Gastrocnemius medialis (tissue), 4 donors: ENCODE results near the gene LAMTOR5. TPM values are rescaled to one million over a fixed set of nuclear protein-coding genes. Genes with fewer than 3 reads are reported as not detected.

Experiments
- ATAC-seq, 2 donors: fragments of 150-250 bp; one replicate each; pipeline ENCODE4 v1.9.1; 2016
- DNase-seq, 2 donors: peaks; one replicate each; pipeline ENCODE4 v3.0.0-alpha.2; 2019
- H3K27ac ChIP-seq, 4 donors: fragments of 200-600 bp; sonication (generic); 1 replicate in 1 of 4; 2 replicates in 3 of 4; pipeline ENCODE4 v1.5.1; 2016 to 2018; ENCODE audit warnings: mild to moderate bottlenecking in 2 of 4, moderate library complexity in 1 of 4
- H3K27me3 ChIP-seq, 3 donors: fragments of 200-600 bp; sonication (generic) in 2 of 3; 1 replicate in 1 of 3; 2 replicates in 2 of 3; pipeline versions ENCODE4 v1.5.1 to v1.6.0; 2016 to 2019; ENCODE audit warnings: mild to moderate bottlenecking in 1 of 3, moderate library complexity in 1 of 3
- H3K36me3 ChIP-seq, 2 donors: fragments of 200-600 bp; sonication (generic) in 1 of 2; one replicate each; pipeline ENCODE4 v1.5.1; 2017 to 2018
- H3K4me1 ChIP-seq, 2 donors: fragments of 200-600 bp; sonication (generic) in 1 of 2; one replicate each; pipeline ENCODE4 v1.5.1; 2016 to 2017; ENCODE audit warnings: mild to moderate bottlenecking in 2 of 2
- H3K4me3 ChIP-seq, 4 donors: fragments of 200-600 bp; sonication (generic) in 3 of 4; 1 replicate in 1 of 4; 2 replicates in 3 of 4; pipeline ENCODE4 v1.5.1; 2016 to 2019; ENCODE audit warnings: mild to moderate bottlenecking in 2 of 4
- H3K9me3 ChIP-seq, 3 donors: fragments of 200-600 bp; sonication (generic) in 2 of 3; 1 replicate in 1 of 3; 2 replicates in 2 of 3; pipeline ENCODE4 v1.5.1; 2016 to 2019
- POLR2A ChIP-seq, 2 donors: fragments of 450-650 bp; IDR thresholded peaks; one replicate each; pipeline ENCODE4 v1.6.1; 2017; ENCODE audit warnings: antibody characterized with exemption in 2 of 2, mild to moderate bottlenecking in 2 of 2, moderate library complexity in 2 of 2
- in situ Hi-C, 4 donors: fragments of 200-750 bp; cut with MboI; loops; one replicate each; pipeline versions ENCODE4 v1.15.0 to v1.8.0; 2017; ENCODE audit warnings: low sequenced_read_pairs in 4 of 4
- intact Hi-C: fragments of 100-400 bp; cut with DNase I; formaldehyde crosslinking; loops from one replicate; pipeline ENCODE4 v1.15.1; 2023; ENCODE audit warnings: low total_unique reads
- total RNA-seq, 4 donors: library from RNA; depleted of rRNA; stranded (reverse); fragments of >200 nt; gene quantifications; one replicate each; pipeline versions ENCODE4 v1.1.0 to v1.2.3, GENCODE V29; 2016
- TF ChIP-seq, protein P1 (sequence below), 5 experiments: fragments of 450-650 bp in 3 of 5; fragments of 200-600 bp in 2 of 5; sonication (generic) in 2 of 5; IDR thresholded peaks in 4 of 5; conservative IDR thresholded peaks in 1 of 5; 1 replicate in 4 of 5; 2 replicates in 1 of 5; pipeline ENCODE4 v1.5.1; 2016 to 2019; ENCODE audit warnings: antibody characterized with exemption in 5 of 5, mild to moderate bottlenecking in 3 of 5, moderate library complexity in 3 of 5

The LAMTOR5 gene
- 100 to 1,000 TPM; 116 to 203 (median 153) TPM for total RNA-seq

DNA sequence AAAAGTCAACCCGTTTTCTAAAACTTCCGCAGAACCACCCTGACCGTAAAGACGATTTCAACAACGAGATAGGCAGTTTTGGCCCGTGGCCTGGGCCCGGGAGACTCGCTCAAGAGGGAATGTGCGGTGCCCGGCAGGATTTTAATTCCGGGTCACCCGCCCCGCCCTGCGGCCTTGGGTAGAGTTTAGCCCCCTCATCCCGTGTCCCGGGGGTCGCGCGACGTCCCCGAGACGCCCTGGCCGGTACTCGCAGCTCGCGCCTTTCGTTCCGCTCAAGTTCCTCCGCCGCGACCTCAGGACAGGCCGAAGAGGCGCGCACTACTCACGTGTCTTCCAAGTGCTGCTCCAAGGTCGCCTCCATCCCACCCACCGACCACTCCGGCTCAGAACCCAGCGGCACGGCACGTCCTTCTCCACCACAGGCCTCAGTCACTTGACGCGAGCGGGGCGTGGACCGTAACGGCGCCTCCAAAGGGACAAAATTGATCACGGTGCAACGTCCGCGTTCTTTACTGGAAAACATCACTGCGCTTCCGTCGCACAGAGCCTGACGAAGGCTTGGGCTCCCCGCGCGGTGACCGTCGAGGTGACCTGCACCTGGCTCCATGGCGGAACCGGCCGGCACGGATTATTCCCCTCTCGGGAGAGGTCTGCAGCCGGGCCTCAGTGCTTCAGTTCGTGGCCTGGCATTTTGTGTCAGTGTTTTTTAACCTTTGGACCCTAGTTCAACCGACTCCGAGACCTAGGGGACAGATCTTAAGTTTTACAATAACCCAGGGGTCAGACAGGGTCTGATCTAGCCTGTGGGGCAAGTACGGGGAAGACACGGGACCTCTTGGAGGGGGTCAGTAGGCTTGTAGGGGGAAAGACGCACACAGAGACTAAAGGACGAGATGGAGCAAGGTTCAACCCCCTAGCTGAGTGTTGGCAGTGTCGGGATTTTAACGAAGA lies at the start of gene LAMTOR5:
LAMTOR5 (minus strand) TSS at position 435 of the 951 bp plus-strand sequence; CDS start at position 361, 74 bp downstream.
- ATAC-seq (peak; percentile 96 to 98), DNase-seq (peak; percentile 93 to 95)
- in situ Hi-C loops (loop anchor here in 2 of 4 donors (5.0 to 10.0 kb wide), 2 partner anchors 63 to 70 kb away; partner anchors contain the start of gene RBM15 (in 1 of the 2)), intact Hi-C loops (loop anchor here (2.0 to 5.0 kb wide), 2 partner anchors 69 to 200 kb away; partner anchors contain the start of gene RBM15)
- Histone ChIP-seq H3K4me3 (peak within 1 kb of the TSS; percentile 78 to 98 (median 91)), H3K27ac (peak within 1 kb of the TSS; percentile 92 to 99 (median 95)), H3K4me1 (peaks cover 32% of the 10 kb centered on the region in 2 donors), H3K27me3 (no peaks in the 10 kb centered on the region), H3K36me3 (peaks cover 0 to 36% of the 10 kb centered on the region in 2 donors), H3K9me3 (no peaks in the 10 kb centered on the region)
- TF ChIP-seq, protein P1, sequence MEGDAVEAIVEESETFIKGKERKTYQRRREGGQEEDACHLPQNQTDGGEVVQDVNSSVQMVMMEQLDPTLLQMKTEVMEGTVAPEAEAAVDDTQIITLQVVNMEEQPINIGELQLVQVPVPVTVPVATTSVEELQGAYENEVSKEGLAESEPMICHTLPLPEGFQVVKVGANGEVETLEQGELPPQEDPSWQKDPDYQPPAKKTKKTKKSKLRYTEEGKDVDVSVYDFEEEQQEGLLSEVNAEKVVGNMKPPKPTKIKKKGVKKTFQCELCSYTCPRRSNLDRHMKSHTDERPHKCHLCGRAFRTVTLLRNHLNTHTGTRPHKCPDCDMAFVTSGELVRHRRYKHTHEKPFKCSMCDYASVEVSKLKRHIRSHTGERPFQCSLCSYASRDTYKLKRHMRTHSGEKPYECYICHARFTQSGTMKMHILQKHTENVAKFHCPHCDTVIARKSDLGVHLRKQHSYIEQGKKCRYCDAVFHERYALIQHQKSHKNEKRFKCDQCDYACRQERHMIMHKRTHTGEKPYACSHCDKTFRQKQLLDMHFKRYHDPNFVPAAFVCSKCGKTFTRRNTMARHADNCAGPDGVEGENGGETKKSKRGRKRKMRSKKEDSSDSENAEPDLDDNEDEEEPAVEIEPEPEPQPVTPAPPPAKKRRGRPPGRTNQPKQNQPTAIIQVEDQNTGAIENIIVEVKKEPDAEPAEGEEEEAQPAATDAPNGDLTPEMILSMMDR (IDR thresholded peaks at IDR 0.05 in 4 of 5, conservative IDR thresholded peaks at IDR 0.05 in 1 of 5) = peak in 2 of 5 experiments; percentile 4 to 18
- TF ChIP-seq POLR2A (IDR thresholded peaks at IDR 0.05) = peak; percentile 93 to 94

DNA sequence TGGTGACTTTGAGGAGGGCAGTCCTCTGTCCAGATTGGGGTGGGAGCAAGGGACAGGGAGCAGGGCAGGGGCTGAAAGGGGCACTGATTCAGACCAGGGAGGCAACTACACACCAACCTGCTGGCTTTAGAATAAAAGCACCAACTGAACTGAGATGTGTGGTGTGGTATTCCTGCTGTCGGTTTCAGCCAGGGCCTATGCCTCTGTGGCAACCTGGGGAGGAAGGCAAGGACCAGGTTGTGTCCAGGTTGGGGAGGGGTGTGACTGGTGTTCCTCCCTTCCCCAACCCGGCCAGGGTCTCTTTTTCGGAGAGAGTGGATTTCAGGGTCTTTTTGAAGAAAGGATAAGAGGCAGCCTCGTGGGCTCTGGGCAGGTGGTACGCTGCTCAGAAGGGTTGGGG lies 49.7 kb upstream of the LAMTOR5 start:
- intact Hi-C loops = no loop called here
- Histone ChIP-seq H3K4me3 (no peak overlapping the region), H3K4me1 (no peaks in the 10 kb centered on the region), H3K27me3 (no peaks in the 10 kb centered on the region), H3K9me3 (no peaks in the 10 kb centered on the region), H3K27ac (no peak overlapping the region), H3K36me3 (no peaks in the 10 kb centered on the region)
- DNase-seq (no peak), ATAC-seq (no peak)
- in situ Hi-C loops = loop anchor here in 3 of 4 donors (5.0 to 10.0 kb wide), 4 partner anchors 45 to 255 kb away; no protein-coding TSS in a partner anchor
- no peak for TF ChIP-seq POLR2A (IDR thresholded peaks at IDR 0.05)
- TF ChIP-seq, protein P1 (IDR thresholded peaks at IDR 0.05 in 4 of 5, conservative IDR thresholded peaks at IDR 0.05 in 1 of 5) = no peak

DNA sequence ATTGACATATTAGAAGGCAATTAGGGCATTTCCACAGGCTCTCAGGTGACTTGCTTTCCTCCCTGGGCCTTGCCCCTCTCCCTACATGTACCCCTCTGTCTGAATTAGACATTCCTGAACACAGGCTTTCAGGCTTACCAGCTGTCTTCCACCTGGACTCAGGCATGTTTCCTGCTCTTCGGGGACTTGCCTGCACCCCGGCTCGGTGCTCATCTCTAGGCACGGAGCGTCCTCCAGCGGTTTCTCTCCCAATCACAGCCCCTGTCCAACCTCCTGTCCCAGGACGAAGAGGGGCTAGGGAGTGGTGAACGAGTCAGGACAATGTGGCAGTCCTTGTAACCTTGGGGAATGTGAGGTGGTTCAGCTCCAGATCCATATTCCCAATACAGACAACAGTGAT lies 47.7 kb upstream of the LAMTOR5 start:
- H3K27ac ChIP-seq = no peak overlapping the region
- DNase-seq = no peak
- no peak overlapping the region for H3K4me3 ChIP-seq
- H3K36me3 ChIP-seq = no peaks in the 10 kb centered on the region
- in situ Hi-C loops = loop anchor here in 3 of 4 donors (5.0 to 10.0 kb wide), 4 partner anchors 43 to 253 kb away; no protein-coding TSS in a partner anchor
- H3K9me3 ChIP-seq = no peaks in the 10 kb centered on the region
- peaks cover 0 to 3% (median 0%) of the 10 kb centered on the region in 3 donors for H3K27me3 ChIP-seq
- ATAC-seq = no peak
- TF ChIP-seq, protein P1 (IDR thresholded peaks at IDR 0.05 in 4 of 5, conservative IDR thresholded peaks at IDR 0.05 in 1 of 5) = no peak
- no peak for TF ChIP-seq POLR2A (IDR thresholded peaks at IDR 0.05)
- intact Hi-C loops = no loop called here
- no peaks in the 10 kb centered on the region for H3K4me1 ChIP-seq

DNA sequence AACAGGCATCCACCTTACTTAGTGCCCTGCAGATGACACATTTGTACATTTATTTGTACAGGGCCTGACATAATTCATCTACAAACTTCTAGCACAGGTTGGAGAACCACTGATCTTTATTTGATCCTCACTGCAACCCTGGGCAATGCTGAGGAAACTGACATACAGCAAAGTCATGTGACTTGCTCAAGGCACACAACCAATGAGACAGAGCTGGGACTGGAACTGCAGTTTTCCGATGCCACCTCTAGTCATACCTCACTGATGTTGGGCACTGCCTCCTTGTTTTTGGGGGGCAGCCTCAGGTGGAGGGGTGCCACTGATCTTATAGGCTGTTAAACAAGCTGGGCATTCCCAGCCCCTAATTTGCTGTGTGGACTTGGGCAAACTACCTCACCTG lies 46.8 kb upstream of the LAMTOR5 start:
- Histone ChIP-seq H3K36me3 (no peaks in the 10 kb centered on the region), H3K9me3 (no peaks in the 10 kb centered on the region), H3K4me3 (no peak overlapping the region), H3K27me3 (peaks cover 0 to 3% (median 0%) of the 10 kb centered on the region in 3 donors), H3K27ac (no peak overlapping the region), H3K4me1 (no peaks in the 10 kb centered on the region)
- no peak for TF ChIP-seq POLR2A (IDR thresholded peaks at IDR 0.05)
- TF ChIP-seq, protein P1 (IDR thresholded peaks at IDR 0.05 in 4 of 5, conservative IDR thresholded peaks at IDR 0.05 in 1 of 5) = no peak
- ATAC-seq (no peak), DNase-seq (no peak)
- intact Hi-C loops (no loop called here), in situ Hi-C loops (loop anchor here in 2 of 4 donors (10.0 kb wide), 2 partner anchors 140 to 150 kb away; no protein-coding TSS in a partner anchor)
